22Rv1 (cell line): ENCODE results near the gene NKX2-2.
A peak's percentile ranks its signal among the peaks of the same experiment; 100 is the strongest.

ENCODE experiments used
- H3K27ac ChIP-seq: fragments of 450-650 bp; 2 replicates; pipeline ENCODE4 v1.5.1; 2017
- CTCF ChIP-seq: fragments of 450-650 bp; IDR thresholded peaks from 2 replicates; pipeline ENCODE4 v1.5.1; 2017; ENCODE audit warnings: mild to moderate bottlenecking
- ZFX ChIP-seq: fragments of 450-650 bp; IDR thresholded peaks from 2 replicates; pipeline ENCODE4 v1.6.1; 2017; ENCODE audit warnings: antibody characterized with exemption, borderline replicate concordance

NKX2-2 gene

GRCh38 chr20:21534453-21534852, 20.6 kb upstream of the NKX2-2 start:
- no peak for TF ChIP-seq ZFX
- no peak for TF ChIP-seq CTCF
- no peak overlapping the region for H3K27ac ChIP-seq

- no peak for TF ChIP-seq ZFX
- TF ChIP-seq CTCF, result peak; percentile 56
- no peak overlapping the region for H3K27ac ChIP-seq
Observed at GRCh38 chr20:21529863-21530262, 16.0 kb upstream of the NKX2-2 start.

- H3K27ac ChIP-seq, result no peak overlapping the region
- TF ChIP-seq CTCF, result no peak
- TF ChIP-seq ZFX, result no peak
Observed at GRCh38 chr20:21528870-21529269, 15.0 kb upstream of the NKX2-2 start.

GRCh38 chr20:21527908-21528307, 14.0 kb upstream of the NKX2-2 start:
- TF ChIP-seq ZFX, result no peak
- TF ChIP-seq CTCF, result no peak
- no peak overlapping the region for H3K27ac ChIP-seq

- TF ChIP-seq ZFX (no peak), CTCF (no peak)
- H3K27ac ChIP-seq, result no peak overlapping the region
Observed at GRCh38 chr20:21526776-21527175, 12.9 kb upstream of the NKX2-2 start.

- no peak overlapping the region for H3K27ac ChIP-seq
- TF ChIP-seq ZFX, result no peak
- TF ChIP-seq CTCF, result no peak
Observed at GRCh38 chr20:21523895-21524294, 10.0 kb upstream of the NKX2-2 start.

GRCh38 chr20:21523281-21523868, 9.5 kb upstream of the NKX2-2 start:
- H3K27ac ChIP-seq, result no peak overlapping the region
- TF ChIP-seq CTCF, result no peak
